Measurements from ENCODE around the gene ESR1. TPM values are rescaled to one million over a fixed set of nuclear protein-coding genes. Genes with fewer than 3 reads are reported as not detected.

The ESR1 gene
- total RNA-seq, 4 donors from 2014 or later: 29.1 to 225 (median 141) TPM

DNA sequence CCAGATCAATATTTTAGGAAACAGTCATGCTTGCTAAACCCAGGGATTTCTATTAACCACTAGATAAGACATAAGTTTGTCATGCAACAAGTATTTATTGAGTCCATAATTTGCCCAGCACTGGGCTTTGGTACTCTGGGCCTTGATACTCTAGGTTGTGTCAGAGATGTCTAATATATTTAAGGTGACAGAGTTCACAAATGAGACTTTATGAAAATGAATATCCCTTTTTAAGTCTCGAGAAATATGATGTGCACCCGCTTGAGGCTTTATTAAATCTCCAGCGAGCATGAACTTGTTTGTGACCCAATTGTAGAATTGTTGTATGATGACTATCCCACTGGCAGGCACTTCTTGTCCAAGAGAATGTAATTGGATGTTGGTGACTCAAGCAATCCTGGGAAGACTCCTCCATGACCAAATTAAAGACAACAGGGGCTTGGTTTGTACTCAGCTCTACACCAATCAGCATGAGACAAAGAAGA is 109.2 kb downstream of the ESR1 start:
- H3K4me3 ChIP-seq: no peak overlapping the region
- no peaks in the 10 kb centered on the region for H3K36me3 ChIP-seq
- H3K4me1 ChIP-seq: peaks cover 0 to 3% of the 10 kb centered on the region in 2 donors
- no peaks in the 10 kb centered on the region for H3K27me3 ChIP-seq
- intact Hi-C loops (cut with DNase I; ENCODE audit: low total_unique reads): no loop called here
- peak overlapping the region; percentile 78 to 82 for H3K27ac ChIP-seq
- TF ChIP-seq, protein P1, sequence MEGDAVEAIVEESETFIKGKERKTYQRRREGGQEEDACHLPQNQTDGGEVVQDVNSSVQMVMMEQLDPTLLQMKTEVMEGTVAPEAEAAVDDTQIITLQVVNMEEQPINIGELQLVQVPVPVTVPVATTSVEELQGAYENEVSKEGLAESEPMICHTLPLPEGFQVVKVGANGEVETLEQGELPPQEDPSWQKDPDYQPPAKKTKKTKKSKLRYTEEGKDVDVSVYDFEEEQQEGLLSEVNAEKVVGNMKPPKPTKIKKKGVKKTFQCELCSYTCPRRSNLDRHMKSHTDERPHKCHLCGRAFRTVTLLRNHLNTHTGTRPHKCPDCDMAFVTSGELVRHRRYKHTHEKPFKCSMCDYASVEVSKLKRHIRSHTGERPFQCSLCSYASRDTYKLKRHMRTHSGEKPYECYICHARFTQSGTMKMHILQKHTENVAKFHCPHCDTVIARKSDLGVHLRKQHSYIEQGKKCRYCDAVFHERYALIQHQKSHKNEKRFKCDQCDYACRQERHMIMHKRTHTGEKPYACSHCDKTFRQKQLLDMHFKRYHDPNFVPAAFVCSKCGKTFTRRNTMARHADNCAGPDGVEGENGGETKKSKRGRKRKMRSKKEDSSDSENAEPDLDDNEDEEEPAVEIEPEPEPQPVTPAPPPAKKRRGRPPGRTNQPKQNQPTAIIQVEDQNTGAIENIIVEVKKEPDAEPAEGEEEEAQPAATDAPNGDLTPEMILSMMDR (IDR thresholded peaks at IDR 0.05): no peak
- no peak for TF ChIP-seq POLR2A (IDR thresholded peaks at IDR 0.05)
- peaks cover 0 to 1% of the 10 kb centered on the region in 2 donors for H3K9me3 ChIP-seq
- DNase-seq: peak in 1 of 2 donors; percentile 68

DNA sequence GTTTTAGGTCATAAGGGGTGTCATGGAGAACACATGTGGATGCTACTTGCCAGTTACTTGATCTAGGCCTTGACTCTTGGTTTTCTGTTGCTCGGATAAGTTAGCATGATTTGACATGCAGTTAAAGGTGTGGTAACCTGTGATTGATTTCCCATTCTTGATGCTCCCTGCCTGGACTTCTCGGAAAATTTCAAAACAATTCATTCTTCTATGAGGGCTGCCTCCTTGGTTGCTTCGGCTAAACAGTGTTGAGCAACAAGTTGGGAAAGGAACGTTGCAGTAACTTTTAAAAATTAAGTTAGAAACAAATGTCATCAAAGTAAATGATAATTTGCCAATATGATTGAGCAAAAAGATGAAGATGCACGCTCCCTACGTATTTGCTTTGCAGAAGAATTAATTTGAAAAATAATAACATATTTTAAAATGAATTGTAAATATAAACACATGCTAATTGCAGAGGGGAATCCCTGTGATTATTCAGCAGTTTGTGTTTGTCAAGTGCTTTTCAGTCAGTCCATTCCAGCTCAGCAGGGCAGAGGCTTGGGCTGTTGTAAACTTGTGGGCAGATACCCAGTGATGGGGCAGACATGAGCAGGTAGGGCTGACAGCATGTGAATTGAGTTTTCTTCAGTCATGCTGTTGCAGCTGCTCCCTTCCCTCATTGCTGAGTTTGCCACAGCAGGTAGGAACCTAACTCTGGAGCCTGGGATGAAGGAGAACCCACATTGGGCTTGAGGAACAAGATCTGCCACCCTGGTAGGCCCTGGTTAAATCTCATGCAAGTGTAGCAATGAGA is 110.2 kb downstream of the ESR1 start:
- peak overlapping the region; percentile 78 to 82 for H3K27ac ChIP-seq

DNA sequence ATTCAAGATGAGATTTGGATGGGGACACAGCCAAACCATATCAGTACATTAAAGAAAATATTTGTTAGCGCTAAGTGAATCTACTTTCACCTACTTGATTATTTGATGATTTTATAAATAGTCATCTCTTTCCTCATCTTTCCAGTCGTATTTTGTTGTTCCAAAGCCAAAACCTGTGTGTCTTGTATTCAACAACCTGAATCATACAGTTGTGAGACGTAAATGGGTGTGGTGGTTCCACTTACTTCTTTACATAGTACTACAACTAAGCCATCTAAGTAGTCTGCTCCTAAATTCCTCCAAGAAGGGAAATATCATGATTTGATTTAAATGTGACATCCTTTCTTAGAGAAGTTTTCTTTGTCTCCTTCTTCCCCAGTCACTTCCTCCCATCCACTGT is 132.8 kb downstream of the ESR1 start:
- Histone ChIP-seq H3K4me3 (no peak overlapping the region), H3K36me3 (no peaks in the 10 kb centered on the region), H3K9me3 (no peaks in the 10 kb centered on the region), H3K27me3 (no peaks in the 10 kb centered on the region), H3K27ac (no peak overlapping the region), H3K4me1 (no peaks in the 10 kb centered on the region)
- DNase-seq: no peak
- TF ChIP-seq, protein P1 (IDR thresholded peaks at IDR 0.05): no peak
- TF ChIP-seq POLR2A (IDR thresholded peaks at IDR 0.05): no peak
- intact Hi-C loops (cut with DNase I; ENCODE audit: low total_unique reads): no loop called here

More for the DNA sequence above, 110.2 kb downstream of the ESR1 start:
- TF ChIP-seq, protein P1 (IDR thresholded peaks at IDR 0.05): no peak
- H3K4me1 ChIP-seq: peaks cover 0 to 3% of the 10 kb centered on the region in 2 donors
- peak in 1 of 2 donors; percentile 37 for DNase-seq
- no peaks in the 10 kb centered on the region for H3K27me3 ChIP-seq
- H3K36me3 ChIP-seq: no peaks in the 10 kb centered on the region
- intact Hi-C loops (cut with DNase I; ENCODE audit: low total_unique reads): no loop called here
- H3K4me3 ChIP-seq: no peak overlapping the region
- H3K9me3 ChIP-seq: peaks cover 0 to 11% of the 10 kb centered on the region in 2 donors

DNA sequence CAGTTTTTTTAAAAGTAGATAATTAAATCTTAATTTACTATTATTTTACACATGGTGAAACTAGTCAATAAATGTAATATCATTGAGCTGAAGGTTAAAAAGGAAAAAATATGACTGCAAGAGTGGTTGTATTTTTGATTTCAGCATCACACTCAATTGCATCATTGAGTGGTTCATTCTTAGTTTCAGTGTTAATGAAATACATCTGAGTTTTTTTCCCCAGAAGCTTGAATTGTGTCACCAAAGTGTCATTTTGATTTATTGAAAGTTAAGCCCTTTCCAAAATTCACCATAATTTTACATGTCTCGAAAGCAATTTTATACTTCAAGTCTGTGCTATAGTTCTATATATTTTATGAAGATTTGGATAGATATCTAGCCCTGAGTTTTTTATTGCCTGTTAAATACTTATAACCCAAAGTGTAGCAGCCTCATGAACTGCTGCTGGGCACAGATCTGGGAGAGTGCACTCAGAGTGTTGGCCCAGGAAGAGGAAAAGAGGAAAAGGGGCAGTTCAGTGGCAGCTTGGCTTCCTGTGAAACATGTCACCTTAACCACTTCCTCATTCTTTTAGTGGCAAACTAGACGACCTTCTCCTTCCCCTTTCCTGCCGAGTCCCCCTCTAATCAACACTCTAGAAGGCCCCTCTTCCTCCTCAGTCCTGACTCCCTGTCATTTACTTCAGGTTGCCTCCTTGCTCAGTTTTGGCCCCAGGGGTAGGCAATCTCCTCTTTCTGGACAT is 140.7 kb downstream of the ESR1 start:
- TF ChIP-seq, protein P1 (IDR thresholded peaks at IDR 0.05): no peak
- no peak for TF ChIP-seq POLR2A (IDR thresholded peaks at IDR 0.05)
- intact Hi-C loops (cut with DNase I; ENCODE audit: low total_unique reads): no loop called here
- Histone ChIP-seq H3K4me1 (peaks cover 0 to 3% of the 10 kb centered on the region in 2 donors), H3K27me3 (no peaks in the 10 kb centered on the region), H3K9me3 (no peaks in the 10 kb centered on the region), H3K27ac (peak overlapping the region in 1 of 2 donors; percentile 23), H3K36me3 (no peaks in the 10 kb centered on the region), H3K4me3 (no peak overlapping the region)
- DNase-seq: no peak

DNA sequence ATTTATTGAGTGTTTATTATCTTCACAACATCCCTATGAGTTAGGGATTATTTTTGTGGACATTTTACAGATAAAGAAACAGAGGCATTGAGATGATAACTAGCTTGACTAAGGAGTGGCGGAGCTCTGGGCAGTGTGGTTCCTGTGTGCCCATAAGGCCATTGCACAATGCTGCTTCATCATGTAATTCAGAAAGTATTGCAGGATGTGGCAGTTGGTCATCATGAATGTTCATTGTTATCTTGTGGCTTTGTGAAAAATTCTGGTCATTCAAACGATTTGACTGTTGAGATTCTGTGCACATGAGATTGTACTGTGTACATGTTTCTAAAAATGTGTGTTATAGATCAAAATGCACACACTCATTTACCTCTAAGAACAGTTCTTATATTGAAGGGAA is 150.8 kb downstream of the ESR1 start:
- intact Hi-C loops (cut with DNase I; ENCODE audit: low total_unique reads): no loop called here
- DNase-seq: no peak
- no peaks in the 10 kb centered on the region for H3K9me3 ChIP-seq
- H3K27ac ChIP-seq: no peak overlapping the region
- H3K27me3 ChIP-seq: no peaks in the 10 kb centered on the region
- TF ChIP-seq POLR2A (IDR thresholded peaks at IDR 0.05): no peak
- TF ChIP-seq, protein P1 (IDR thresholded peaks at IDR 0.05): no peak
- H3K4me1 ChIP-seq: no peaks in the 10 kb centered on the region
- no peaks in the 10 kb centered on the region for H3K36me3 ChIP-seq
- no peak overlapping the region for H3K4me3 ChIP-seq

All from uterus (tissue), 4 donors.